ENCODE measurements around the gene GCNT2.
"Not testable (repeated sequence)": the region's sequence is repeated elsewhere in the genome, so short reads cannot be mapped to it uniquely, and the experiment has no call there.

Gene GCNT2

DNA sequence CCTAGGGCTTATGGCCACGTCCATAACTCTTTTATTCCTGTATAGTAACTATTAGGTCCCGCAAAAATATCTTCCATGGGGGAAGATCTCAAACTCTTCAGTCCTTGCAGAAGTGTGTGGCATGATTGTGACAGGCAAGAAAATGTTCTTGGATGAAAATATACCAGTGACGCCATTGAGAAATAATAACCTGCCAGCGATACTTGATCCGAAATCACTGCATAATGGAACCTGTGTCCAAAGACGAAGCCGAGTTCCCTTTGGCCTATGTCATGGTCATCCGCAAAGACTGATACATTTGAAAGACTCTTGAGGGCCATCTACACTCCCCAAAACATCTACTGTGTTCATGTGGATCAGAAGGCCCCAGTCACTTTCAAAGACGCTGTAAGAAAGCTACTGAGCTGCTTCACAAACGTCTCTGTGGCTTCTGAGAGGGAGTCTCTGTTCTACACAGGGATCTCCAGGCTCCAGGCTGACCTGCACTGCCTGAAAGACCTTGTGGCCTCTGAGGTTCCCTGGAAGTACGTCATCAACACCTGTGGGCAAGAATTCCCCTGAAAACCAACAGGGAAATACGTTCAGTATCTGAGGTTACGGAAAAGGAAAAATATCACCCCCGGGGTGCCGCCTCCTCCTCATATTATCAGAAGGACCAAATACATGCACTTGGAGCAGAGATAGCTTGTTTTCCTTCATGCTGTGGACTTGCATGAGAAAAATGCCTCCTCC is 6.9 kb upstream of the GCNT2 start:
- Histone ChIP-seq H3K27me3 (ENCODE audit: control insufficient read depth, insufficient read depth, low read length) (no peaks in the 10 kb centered on the region), H3K4me3 (ENCODE audit: low read depth, low read length) (no peak overlapping the region)
- TF ChIP-seq, protein P1, sequence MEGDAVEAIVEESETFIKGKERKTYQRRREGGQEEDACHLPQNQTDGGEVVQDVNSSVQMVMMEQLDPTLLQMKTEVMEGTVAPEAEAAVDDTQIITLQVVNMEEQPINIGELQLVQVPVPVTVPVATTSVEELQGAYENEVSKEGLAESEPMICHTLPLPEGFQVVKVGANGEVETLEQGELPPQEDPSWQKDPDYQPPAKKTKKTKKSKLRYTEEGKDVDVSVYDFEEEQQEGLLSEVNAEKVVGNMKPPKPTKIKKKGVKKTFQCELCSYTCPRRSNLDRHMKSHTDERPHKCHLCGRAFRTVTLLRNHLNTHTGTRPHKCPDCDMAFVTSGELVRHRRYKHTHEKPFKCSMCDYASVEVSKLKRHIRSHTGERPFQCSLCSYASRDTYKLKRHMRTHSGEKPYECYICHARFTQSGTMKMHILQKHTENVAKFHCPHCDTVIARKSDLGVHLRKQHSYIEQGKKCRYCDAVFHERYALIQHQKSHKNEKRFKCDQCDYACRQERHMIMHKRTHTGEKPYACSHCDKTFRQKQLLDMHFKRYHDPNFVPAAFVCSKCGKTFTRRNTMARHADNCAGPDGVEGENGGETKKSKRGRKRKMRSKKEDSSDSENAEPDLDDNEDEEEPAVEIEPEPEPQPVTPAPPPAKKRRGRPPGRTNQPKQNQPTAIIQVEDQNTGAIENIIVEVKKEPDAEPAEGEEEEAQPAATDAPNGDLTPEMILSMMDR (IDR thresholded peaks at IDR 0.05): no peak

DNA sequence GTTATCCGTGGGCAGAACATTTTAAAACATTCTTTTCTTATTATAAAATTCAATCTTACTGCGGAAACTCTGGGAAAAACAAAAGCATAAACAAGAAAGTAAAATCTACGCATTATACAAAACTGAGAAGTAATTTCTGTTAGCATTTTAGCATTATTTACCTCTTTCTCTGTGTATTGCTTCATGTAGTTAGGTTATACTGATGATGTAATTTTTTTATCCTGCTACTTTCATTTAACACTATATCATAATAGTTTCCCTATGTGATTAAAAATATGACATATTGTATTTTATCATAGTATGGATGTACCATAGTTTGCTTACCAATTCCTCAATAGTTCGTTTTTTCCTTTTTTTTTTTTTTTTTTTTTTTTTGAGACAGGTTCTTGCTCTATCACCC is 4.2 kb upstream of the GCNT2 start:
- Histone ChIP-seq H3K36me3 (ENCODE audit: control insufficient read depth, insufficient read depth, low read length) (no peaks in the 10 kb centered on the region), H3K27ac (no peak overlapping the region), H3K9ac (no peak overlapping the region), H3K79me2 (no peaks in the 10 kb centered on the region), H3K4me3 (ENCODE audit: low read depth, low read length) (no peak overlapping the region), H2AFZ (no peak overlapping the region), H3K4me2 (ENCODE audit: low read length) (no peak overlapping the region), H3K9me3 (ENCODE audit: control insufficient read depth, low read length) (no peaks in the 10 kb centered on the region), H3K4me1 (no peaks in the 10 kb centered on the region), H3K27me3 (ENCODE audit: control insufficient read depth, insufficient read depth, low read length) (no peaks in the 10 kb centered on the region)
- TF ChIP-seq, protein P1 (IDR thresholded peaks at IDR 0.05): no peak

More for the DNA sequence above, 6.9 kb upstream of the GCNT2 start:
- Histone ChIP-seq H3K4me1 (peaks cover 7% of the 10 kb centered on the region), H2AFZ (no peak overlapping the region), H3K36me3 (ENCODE audit: control insufficient read depth, insufficient read depth, low read length) (no peaks in the 10 kb centered on the region), H3K4me2 (ENCODE audit: low read length) (no peak overlapping the region), H3K27ac (no peak overlapping the region), H3K9ac (no peak overlapping the region), H3K9me3 (ENCODE audit: control insufficient read depth, low read length) (no peaks in the 10 kb centered on the region), H3K79me2 (no peaks in the 10 kb centered on the region)

DNA sequence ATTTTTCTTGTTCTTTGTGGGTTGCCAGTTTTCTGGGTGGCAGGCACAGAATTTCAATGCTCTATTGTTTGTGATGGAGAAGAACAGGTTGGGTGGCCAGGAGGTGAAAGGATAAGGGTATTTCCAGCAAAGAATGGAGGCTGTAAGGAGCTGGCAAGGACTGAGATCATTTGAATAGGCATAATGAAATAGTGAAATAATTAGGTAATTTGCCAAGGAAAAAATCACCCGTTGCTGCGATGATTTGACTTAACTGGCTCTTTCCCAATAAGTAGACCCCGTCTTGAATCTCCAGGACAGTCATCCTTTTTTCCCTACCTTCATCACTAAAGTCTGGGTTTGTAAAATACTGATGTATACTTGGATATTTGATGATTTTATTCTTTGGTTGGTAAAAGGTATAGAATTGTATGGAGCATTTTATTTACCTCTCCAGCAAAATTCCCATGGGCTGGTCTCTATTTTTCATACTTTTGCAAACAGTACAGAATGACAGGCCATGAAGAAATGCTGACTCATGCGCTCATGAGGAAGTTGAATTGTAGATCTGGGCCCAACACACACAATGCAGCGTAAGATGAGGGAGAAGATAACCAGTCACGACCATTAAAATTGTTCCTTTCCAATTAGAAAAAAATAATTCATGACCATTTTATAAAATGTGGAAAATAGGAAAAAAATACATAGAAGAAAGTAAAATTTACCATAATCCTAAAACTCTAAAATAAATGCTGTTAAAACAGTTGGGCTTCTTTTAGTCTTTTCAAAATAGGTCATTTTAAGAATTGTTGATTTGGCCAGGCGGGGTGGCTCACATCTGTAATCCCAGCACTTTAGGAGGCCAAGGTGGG is 2.4 kb upstream of the GCNT2 start:
- TF ChIP-seq, protein P1 (IDR thresholded peaks at IDR 0.05): no peak
- no peaks in the 10 kb centered on the region for H3K79me2 ChIP-seq
- no peaks in the 10 kb centered on the region for H3K9me3 ChIP-seq (ENCODE audit: control insufficient read depth, low read length)
- H3K4me2 ChIP-seq (ENCODE audit: low read length): no peak overlapping the region
- H3K36me3 ChIP-seq (ENCODE audit: control insufficient read depth, insufficient read depth, low read length): no peaks in the 10 kb centered on the region
- H3K9ac ChIP-seq: no peak overlapping the region
- H3K27me3 ChIP-seq (ENCODE audit: control insufficient read depth, insufficient read depth, low read length): no peaks in the 10 kb centered on the region
- no peak overlapping the region for H3K27ac ChIP-seq
- H3K4me3 ChIP-seq (ENCODE audit: low read depth, low read length): no peak overlapping the region
- H2AFZ ChIP-seq: no peak overlapping the region
- no peaks in the 10 kb centered on the region for H3K4me1 ChIP-seq

DNA sequence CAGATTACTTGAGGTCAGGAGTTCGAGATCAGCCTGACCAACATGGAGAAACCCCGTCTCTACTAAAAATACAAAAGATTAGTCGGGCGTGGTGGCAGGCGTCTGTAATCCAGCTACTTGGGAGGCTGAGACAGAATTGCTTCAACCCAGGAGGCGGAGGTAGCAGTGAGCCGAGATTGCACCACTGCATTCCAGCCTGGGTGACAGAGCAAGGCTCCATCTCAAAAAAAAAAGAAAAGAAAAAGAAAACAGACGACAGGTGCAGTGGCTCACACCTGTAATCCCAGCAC is 1.8 kb upstream of the GCNT2 start:
- H3K36me3 ChIP-seq (ENCODE audit: control insufficient read depth, insufficient read depth, low read length); H3K27ac ChIP-seq; H3K4me1 ChIP-seq; H3K9ac ChIP-seq; H2AFZ ChIP-seq; H3K4me3 ChIP-seq (ENCODE audit: low read depth, low read length); H3K27me3 ChIP-seq (ENCODE audit: control insufficient read depth, insufficient read depth, low read length); H3K9me3 ChIP-seq (ENCODE audit: control insufficient read depth, low read length); H3K4me2 ChIP-seq (ENCODE audit: low read length); H3K79me2 ChIP-seq: not testable (repeated sequence)

DNA sequence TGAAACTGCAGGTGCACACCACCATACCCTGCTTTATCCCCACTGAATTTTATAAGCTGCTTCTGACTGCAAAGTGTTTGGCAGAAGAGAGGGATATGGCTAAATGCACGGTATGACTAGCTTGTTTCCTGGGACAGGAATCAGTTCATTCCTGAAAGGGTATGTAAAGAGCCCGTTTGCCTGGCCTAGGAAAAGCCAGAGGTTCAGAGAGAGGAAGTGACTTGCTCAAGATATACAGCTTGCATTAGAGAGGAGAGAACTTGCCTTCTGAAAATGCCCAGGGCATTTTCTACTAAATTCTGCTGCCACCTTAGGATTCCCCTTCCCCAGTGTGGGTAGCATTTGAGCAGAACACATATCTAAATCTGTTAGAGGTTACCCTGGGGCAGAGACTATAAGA is 683 bp upstream of the GCNT2 start:
- no peak overlapping the region for H3K27ac ChIP-seq

More for the DNA sequence above, 683 bp upstream of the GCNT2 start:
- Histone ChIP-seq H2AFZ (peak overlapping the region; percentile 64), H3K36me3 (ENCODE audit: control insufficient read depth, insufficient read depth, low read length) (no peaks in the 10 kb centered on the region), H3K27me3 (ENCODE audit: control insufficient read depth, insufficient read depth, low read length) (no peaks in the 10 kb centered on the region), H3K79me2 (no peaks in the 10 kb centered on the region), H3K4me3 (ENCODE audit: low read depth, low read length) (no peak overlapping the region), H3K9ac (no peak overlapping the region), H3K9me3 (ENCODE audit: control insufficient read depth, low read length) (no peaks in the 10 kb centered on the region), H3K4me2 (ENCODE audit: low read length) (no peak overlapping the region), H3K4me1 (no peaks in the 10 kb centered on the region)
- TF ChIP-seq, protein P1 (IDR thresholded peaks at IDR 0.05): no peak

All from parathyroid adenoma (tissue), 2 donors.